PC-9 (cell line): ENCODE results near the gene KCNMB2. TPM values are rescaled to one million over a fixed set of nuclear protein-coding genes. Genes with fewer than 3 reads are reported as not detected.

Experiments
- BruUV-seq: library from RNA; stranded (reverse); fragments of 400-500 nt; replicated peaks from 2 replicates; lab custom pipeline; 2021; lab: Mats Ljungman, UMichigan
- CTCF ChIA-PET: fragments of 300-600 bp; sonication (Branson Sonifier 250); formaldehyde crosslinking; loops from one replicate; lab custom pipeline; 2022; ENCODE audit warnings: antibody characterized with exemption; lab: Charles Lee
- POLR2A ChIA-PET: fragments of 300-600 bp; sonication (Branson Sonifier 250); formaldehyde crosslinking; loops from one replicate; lab custom pipeline; 2022; ENCODE audit warnings: antibody characterized with exemption; ENCODE audit not compliant: unreplicated experiment; lab: Charles Lee
- DNase-seq, 2 experiments: peaks; one replicate each; pipeline versions ENCODE4 v3.0.0 to v3.0.0-alpha.2; 2015 to 2022; ENCODE audit warnings: mixed read lengths in 1 of 2
- H2AFZ ChIP-seq: fragments of 200-600 bp; sonication (generic); 2 replicates; pipeline ENCODE4 v1.8.1; 2017; ENCODE audit warnings: antibody characterized with exemption
- H3F3A ChIP-seq: fragments of 200-600 bp; sonication (generic); 2 replicates; pipeline ENCODE4 v1.8.1; 2017; ENCODE audit warnings: antibody characterized with exemption, mild to moderate bottlenecking, low read depth; ENCODE audit not compliant: insufficient read depth
- H3K27ac ChIP-seq: fragments of 200-600 bp; sonication (generic); 2 replicates; pipeline ENCODE4 v1.6.1; 2016; ENCODE audit warnings: mixed run types
- H3K27me3 ChIP-seq: fragments of 200-600 bp; sonication (generic); 2 replicates; pipeline ENCODE4 v1.6.1; 2016; ENCODE audit warnings: low read depth, mixed run types; ENCODE audit not compliant: insufficient read depth
- H3K36me3 ChIP-seq: fragments of 200-600 bp; sonication (generic); 2 replicates; pipeline ENCODE4 v1.6.1; 2016; ENCODE audit warnings: low read depth, mixed run types
- H3K4me1 ChIP-seq: fragments of 200-600 bp; sonication (generic); replicated peaks from 2 replicates; pipeline ENCODE4 v1.6.1; 2016; ENCODE audit warnings: mixed run types; ENCODE audit not compliant: insufficient read depth
- H3K4me2 ChIP-seq: fragments of 200-600 bp; sonication (generic); 2 replicates; pipeline ENCODE4 v1.6.1; 2017; ENCODE audit warnings: mixed run types
- H3K4me3 ChIP-seq: fragments of 200-600 bp; sonication (generic); 2 replicates; pipeline ENCODE4 v1.6.1; 2016; ENCODE audit warnings: mixed run types
- H3K79me2 ChIP-seq: fragments of 200-600 bp; sonication (generic); 2 replicates; pipeline ENCODE4 v1.6.1; 2017; ENCODE audit warnings: low read depth, mixed run types
- H3K9me2 ChIP-seq: fragments of 200-600 bp; sonication (generic); 2 replicates; pipeline ENCODE4 v1.8.1; 2017; ENCODE audit warnings: mild to moderate bottlenecking; ENCODE audit not compliant: insufficient read depth
- H3K9me3 ChIP-seq: fragments of 200-600 bp; sonication (generic); 2 replicates; pipeline ENCODE4 v1.8.1; 2016; ENCODE audit warnings: low read depth; ENCODE audit not compliant: insufficient read depth
- H4K20me1 ChIP-seq: fragments of 200-600 bp; sonication (generic); 2 replicates; pipeline ENCODE4 v1.8.1; 2017; ENCODE audit not compliant: insufficient read depth
- CTCF ChIP-seq: fragments of 200-600 bp; sonication (generic); conservative IDR thresholded peaks from 2 replicates; pipeline ENCODE4 v1.6.1; 2017; ENCODE audit warnings: mixed run types, antibody characterized with exemption, mild to moderate bottlenecking, moderate library complexity
- EZH2 ChIP-seq: fragments of 200-600 bp; sonication (generic); IDR thresholded peaks from 2 replicates; pipeline ENCODE4 v1.8.0; 2017; ENCODE audit warnings: antibody characterized with exemption, low read depth
- intact Hi-C: fragments of 100-400 bp; cut with micrococcal nuclease; formaldehyde crosslinking; loops from one replicate; pipeline ENCODE4 v1.10.0; 2022; ENCODE audit not compliant: unreplicated experiment
- total RNA-seq: library from RNA; stranded (reverse); gene quantifications from 2 replicates; pipeline ENCODE4 v1.2.3, GENCODE V29; 2021

The KCNMB2 gene
- total RNA-seq, 1 experiment from 2014 or later, result not detected

- H3K4me3 ChIP-seq, result no peak overlapping the region
- no peaks in the 10 kb centered on the region for H3K4me1 ChIP-seq
- BruUV-seq, result no TSS peak
- no peaks in the 10 kb centered on the region for H3F3A ChIP-seq
- intact Hi-C loops, result no loop called here
- H3K4me2 ChIP-seq, result no peak overlapping the region
- H3K9me2 ChIP-seq, result no peaks in the 10 kb centered on the region
- no peak for TF ChIP-seq CTCF
- TF ChIP-seq EZH2, result no peak
- no peaks in the 10 kb centered on the region for H3K36me3 ChIP-seq
- no peak for DNase-seq
- no peaks in the 10 kb centered on the region for H3K79me2 ChIP-seq
- peaks cover 5% of the 10 kb centered on the region; the same call in 1 of the 2 replicates for H3K9me3 ChIP-seq
- no peak overlapping the region for H3K27ac ChIP-seq
- no peaks in the 10 kb centered on the region for H3K27me3 ChIP-seq
- POLR2A ChIA-PET, result no interaction called here
- H4K20me1 ChIP-seq, result no peaks in the 10 kb centered on the region
- H2AFZ ChIP-seq, result no peak overlapping the region
- CTCF ChIA-PET, result no interaction called here
These were observed 163.6 kb downstream of the KCNMB2 start for GRCh38 chr3:178699810-178700209.

GRCh38 chr3:178703268-178703975, 167.2 kb downstream of the KCNMB2 start:
- intact Hi-C loops, result no loop called here
- ChIA-PET CTCF (no interaction called here), POLR2A (interaction anchor here (0.6 kb wide), 1 partner anchor 28 kb away, joined by 17 read pairs; no protein-coding TSS in a partner anchor)
- DNase-seq, result peak in 1 of 2 experiments; percentile 64
- Histone ChIP-seq H3K4me1 (peaks cover 13% of the 10 kb centered on the region; the same call in 1 of the 2 replicates), H2AFZ (no peak overlapping the region), H3K9me2 (no peaks in the 10 kb centered on the region), H3K36me3 (no peaks in the 10 kb centered on the region), H3K9me3 (no peaks in the 10 kb centered on the region), H3K4me2 (no peak overlapping the region), H4K20me1 (no peaks in the 10 kb centered on the region), H3K79me2 (no peaks in the 10 kb centered on the region), H3K27ac (no peak overlapping the region), H3K27me3 (no peaks in the 10 kb centered on the region), H3F3A (0 out of 2 replicates have a peak, but pooled peaks cover 4% of the 10 kb centered on the region), H3K4me3 (no peak overlapping the region)
- BruUV-seq, result no TSS peak
- TF ChIP-seq EZH2, result no peak
- TF ChIP-seq CTCF, result no peak

DNA sequence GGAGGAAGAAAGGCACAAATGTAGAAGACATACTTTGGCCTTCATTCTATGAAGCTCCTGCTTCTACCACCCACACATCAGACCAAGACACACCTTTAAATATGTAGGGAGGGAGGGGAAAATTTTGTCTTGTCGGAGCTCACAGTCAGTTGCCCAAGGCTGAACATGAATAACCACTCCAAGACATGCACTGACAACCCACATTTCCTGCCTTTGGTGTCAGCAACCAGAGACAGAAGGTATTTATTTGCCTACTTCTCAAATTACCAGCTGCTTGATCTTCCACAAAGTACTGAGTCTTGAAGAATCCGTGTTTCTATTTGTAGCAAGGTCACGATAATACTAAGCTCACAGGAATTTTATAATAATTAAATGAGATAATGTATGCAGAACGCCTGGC, 169.7 kb downstream of the KCNMB2 start:
- Histone ChIP-seq H3K79me2 (no peaks in the 10 kb centered on the region), H3K4me2 (no peak overlapping the region), H3K36me3 (no peaks in the 10 kb centered on the region), H3F3A (0 out of 2 replicates have a peak, but pooled peaks cover 4% of the 10 kb centered on the region), H3K9me3 (no peaks in the 10 kb centered on the region), H3K27ac (no peak overlapping the region), H3K9me2 (no peaks in the 10 kb centered on the region), H3K27me3 (no peaks in the 10 kb centered on the region), H3K4me1 (peaks cover 13% of the 10 kb centered on the region; the same call in 1 of the 2 replicates), H4K20me1 (no peaks in the 10 kb centered on the region), H3K4me3 (no peak overlapping the region), H2AFZ (no peak overlapping the region)
- CTCF ChIA-PET, result no interaction called here
- POLR2A ChIA-PET, result no interaction called here
- intact Hi-C loops, result no loop called here
- peak; percentile 35 to 61 for DNase-seq
- no TSS peak for BruUV-seq
- TF ChIP-seq EZH2, result no peak
- TF ChIP-seq CTCF, result no peak
